Measurements from ENCODE around the gene ELOVL2. TPM values are rescaled to one million over a fixed set of nuclear protein-coding genes. Genes with fewer than 3 reads are reported as not detected.

ELOVL2 gene
- total RNA-seq, 1 experiment from 2014 or later: 0.41 TPM

DNA sequence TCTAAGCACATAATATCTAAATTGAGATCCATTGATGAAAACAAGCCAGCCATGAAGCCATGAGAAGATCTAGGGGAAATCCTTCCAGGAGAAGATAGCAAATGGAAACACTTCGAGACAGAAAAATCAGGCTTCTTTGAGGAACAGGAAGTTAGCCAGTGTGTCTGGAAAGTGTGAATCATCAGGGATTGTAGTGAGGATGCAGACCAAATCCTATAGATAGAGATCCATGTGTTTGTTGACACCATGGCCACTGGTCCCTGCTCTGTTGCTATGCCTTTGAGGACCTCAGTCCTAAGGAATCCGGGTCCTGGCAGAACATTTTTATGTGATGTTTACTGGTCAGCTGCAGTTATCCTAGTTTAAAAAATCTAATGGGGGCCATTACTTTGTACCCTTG, 6.6 kb upstream of the ELOVL2 start:
- ChIA-PET POLR2A (ENCODE audit: unreplicated experiment) (no interaction called here), CTCF (no interaction called here)
- Histone ChIP-seq H3K27me3 (ENCODE audit: insufficient read depth, low read depth) (no peaks in the 10 kb centered on the region), H3K4me1 (replicated peaks; ENCODE audit: insufficient read depth) (peaks cover 7% of the 10 kb centered on the region), H3K4me3 (no peak overlapping the region), H3K4me2 (no peak overlapping the region), H3K36me3 (ENCODE audit: low read depth) (no peaks in the 10 kb centered on the region), H3K9me3 (ENCODE audit: insufficient read depth, low read depth) (no peaks in the 10 kb centered on the region), H3K9me2 (ENCODE audit: insufficient read depth) (no peaks in the 10 kb centered on the region), H3K79me2 (ENCODE audit: low read depth) (no peaks in the 10 kb centered on the region), H4K20me1 (ENCODE audit: insufficient read depth) (no peaks in the 10 kb centered on the region), H3F3A (ENCODE audit: insufficient read depth, low read depth) (no peaks in the 10 kb centered on the region), H3K27ac (no peak overlapping the region), H2AFZ (no peak overlapping the region)
- no TSS peak for BruUV-seq (replicated peaks)
- intact Hi-C loops (cut with micrococcal nuclease; ENCODE audit: unreplicated experiment): no loop called here
- no peak for TF ChIP-seq EZH2 (IDR thresholded peaks at IDR 0.05; ENCODE audit: low read depth)
- TF ChIP-seq, protein P1, sequence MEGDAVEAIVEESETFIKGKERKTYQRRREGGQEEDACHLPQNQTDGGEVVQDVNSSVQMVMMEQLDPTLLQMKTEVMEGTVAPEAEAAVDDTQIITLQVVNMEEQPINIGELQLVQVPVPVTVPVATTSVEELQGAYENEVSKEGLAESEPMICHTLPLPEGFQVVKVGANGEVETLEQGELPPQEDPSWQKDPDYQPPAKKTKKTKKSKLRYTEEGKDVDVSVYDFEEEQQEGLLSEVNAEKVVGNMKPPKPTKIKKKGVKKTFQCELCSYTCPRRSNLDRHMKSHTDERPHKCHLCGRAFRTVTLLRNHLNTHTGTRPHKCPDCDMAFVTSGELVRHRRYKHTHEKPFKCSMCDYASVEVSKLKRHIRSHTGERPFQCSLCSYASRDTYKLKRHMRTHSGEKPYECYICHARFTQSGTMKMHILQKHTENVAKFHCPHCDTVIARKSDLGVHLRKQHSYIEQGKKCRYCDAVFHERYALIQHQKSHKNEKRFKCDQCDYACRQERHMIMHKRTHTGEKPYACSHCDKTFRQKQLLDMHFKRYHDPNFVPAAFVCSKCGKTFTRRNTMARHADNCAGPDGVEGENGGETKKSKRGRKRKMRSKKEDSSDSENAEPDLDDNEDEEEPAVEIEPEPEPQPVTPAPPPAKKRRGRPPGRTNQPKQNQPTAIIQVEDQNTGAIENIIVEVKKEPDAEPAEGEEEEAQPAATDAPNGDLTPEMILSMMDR (conservative IDR thresholded peaks at IDR 0.05): no peak
- DNase-seq: peak in 1 of 2 experiments; percentile 36

DNA sequence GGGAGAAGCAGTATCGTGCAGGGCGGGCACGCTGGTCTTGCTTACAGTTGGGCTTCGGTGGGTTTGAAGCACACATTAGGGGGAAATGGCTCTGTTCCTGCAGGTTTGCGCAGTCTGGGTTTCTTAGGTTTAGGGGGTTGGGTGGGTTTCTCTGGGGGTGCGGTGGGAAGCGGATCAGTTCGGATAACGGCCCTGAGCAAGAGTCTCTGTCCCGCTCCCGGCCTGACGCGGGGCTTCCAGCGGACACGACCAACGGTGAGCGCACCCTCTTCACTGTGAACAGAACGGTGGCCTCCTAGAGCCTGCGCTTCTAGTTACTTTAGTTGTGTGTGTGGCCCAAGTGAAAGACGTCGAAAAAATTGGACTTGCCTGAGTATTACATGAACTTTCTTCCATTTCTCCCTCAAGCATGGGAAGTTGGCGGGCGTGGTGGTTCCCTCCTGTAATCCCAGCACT, 635 bp upstream of the ELOVL2 start:
- H3K27me3 ChIP-seq (ENCODE audit: insufficient read depth, low read depth): no peaks in the 10 kb centered on the region
- POLR2A ChIA-PET (ENCODE audit: unreplicated experiment): no interaction called here

DNA sequence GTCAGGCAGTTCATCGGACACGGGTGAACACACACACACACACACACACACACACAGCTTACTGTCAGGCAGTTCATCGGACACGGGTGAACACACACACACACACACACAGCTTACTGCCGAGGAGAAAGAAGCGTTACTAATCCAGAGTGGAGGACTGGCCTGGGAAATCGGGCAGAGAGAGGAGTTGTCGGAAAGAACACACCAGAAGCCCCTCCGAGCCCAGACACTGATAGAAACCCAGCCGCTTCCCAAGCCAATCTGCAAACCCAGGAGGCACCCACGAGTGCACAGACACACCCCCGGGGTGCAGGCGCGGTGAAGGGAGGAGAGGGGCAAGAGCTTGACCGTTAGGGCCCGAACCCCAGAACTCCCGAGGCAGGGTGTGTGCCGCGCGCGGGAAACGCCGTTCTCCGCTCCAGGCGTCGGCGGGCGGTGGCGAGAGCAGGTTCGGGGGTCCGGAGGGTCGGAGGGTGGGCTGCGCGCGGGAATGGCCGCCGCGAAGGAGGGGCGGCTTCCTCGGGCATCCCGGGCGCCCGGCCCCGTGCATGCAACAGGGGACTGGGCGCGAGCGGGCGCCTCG, 636 bp downstream of the ELOVL2 start:
- H3K27me3 ChIP-seq (ENCODE audit: insufficient read depth, low read depth): no peaks in the 10 kb centered on the region
- POLR2A ChIA-PET (ENCODE audit: unreplicated experiment): interaction anchor here (0.6 to 0.9 kb wide), 3 partner anchors 16 to 204 kb away, joined by 3 to 4 read pairs (median 3); partner anchors contain the start of gene SYCP2L
- DNase-seq: no peak

More for the DNA sequence above, 635 bp upstream of the ELOVL2 start:
- Histone ChIP-seq H3K4me3 (no peak overlapping the region), H4K20me1 (ENCODE audit: insufficient read depth) (no peaks in the 10 kb centered on the region), H3K9me2 (ENCODE audit: insufficient read depth) (no peaks in the 10 kb centered on the region), H2AFZ (no peak overlapping the region), H3F3A (ENCODE audit: insufficient read depth, low read depth) (no peaks in the 10 kb centered on the region), H3K36me3 (ENCODE audit: low read depth) (no peaks in the 10 kb centered on the region), H3K4me2 (no peak overlapping the region), H3K9me3 (ENCODE audit: insufficient read depth, low read depth) (no peaks in the 10 kb centered on the region), H3K79me2 (ENCODE audit: low read depth) (no peaks in the 10 kb centered on the region), H3K27ac (no peak overlapping the region), H3K4me1 (replicated peaks; ENCODE audit: insufficient read depth) (no peaks in the 10 kb centered on the region)
- no TSS peak for BruUV-seq (replicated peaks)
- DNase-seq: no peak
- intact Hi-C loops (cut with micrococcal nuclease; ENCODE audit: unreplicated experiment): no loop called here
- CTCF ChIA-PET: no interaction called here
- TF ChIP-seq, protein P1 (conservative IDR thresholded peaks at IDR 0.05): no peak
- no peak for TF ChIP-seq EZH2 (IDR thresholded peaks at IDR 0.05; ENCODE audit: low read depth)

More for the DNA sequence above, 636 bp downstream of the ELOVL2 start:
- H3K9me3 ChIP-seq (ENCODE audit: insufficient read depth, low read depth): no peaks in the 10 kb centered on the region
- H3K4me1 ChIP-seq (replicated peaks; ENCODE audit: insufficient read depth): no peaks in the 10 kb centered on the region
- TF ChIP-seq, protein P1 (conservative IDR thresholded peaks at IDR 0.05): no peak
- no peak for TF ChIP-seq EZH2 (IDR thresholded peaks at IDR 0.05; ENCODE audit: low read depth)
- no peak overlapping the region for H3K4me3 ChIP-seq
- no TSS peak for BruUV-seq (replicated peaks)
- H3K27ac ChIP-seq: no peak overlapping the region
- H3K4me2 ChIP-seq: no peak overlapping the region
- intact Hi-C loops (cut with micrococcal nuclease; ENCODE audit: unreplicated experiment): no loop called here
- H2AFZ ChIP-seq: no peak overlapping the region
- H3K9me2 ChIP-seq (ENCODE audit: insufficient read depth): no peaks in the 10 kb centered on the region
- H3F3A ChIP-seq (ENCODE audit: insufficient read depth, low read depth): no peaks in the 10 kb centered on the region
- no peaks in the 10 kb centered on the region for H4K20me1 ChIP-seq (ENCODE audit: insufficient read depth)
- CTCF ChIA-PET: no interaction called here
- no peaks in the 10 kb centered on the region for H3K36me3 ChIP-seq (ENCODE audit: low read depth)
- H3K79me2 ChIP-seq (ENCODE audit: low read depth): no peaks in the 10 kb centered on the region
